ENCODE results near the gene PTBP3. TPM values are rescaled to one million over a fixed set of nuclear protein-coding genes. Genes with fewer than 3 reads are reported as not detected.
A peak's percentile ranks its signal among the peaks of the same experiment; 100 is the strongest.

PTBP3 gene
- total and polyA plus RNA-seq, 2 of the 13 experiments (the other 11 are each of a cell fraction or from before 2014, with no cell fraction given), result 52.8 to 61.1 TPM

- TF ChIP-seq ARID5B (CRISPR knock-in tag; IDR thresholded peaks at IDR 0.05), result peak; percentile 54
- TF ChIP-seq PATZ1 (CRISPR knock-in tag; IDR thresholded peaks at IDR 0.05), result peak; percentile 57
- peak; percentile 85 for TF ChIP-seq SOX5 (CRISPR knock-in tag; IDR thresholded peaks at IDR 0.05; ENCODE audit: borderline replicate concordance)
- no peak for TF ChIP-seq CREB3 (CRISPR knock-in tag; IDR thresholded peaks at IDR 0.05)
- TF ChIP-seq REPIN1 (CRISPR knock-in tag; IDR thresholded peaks at IDR 0.05; ENCODE audit: borderline replicate concordance, low read depth), result peak; percentile 37; the same call in 1 of the 2 replicates
- TF ChIP-seq ZNF740 (CRISPR knock-in tag; IDR thresholded peaks at IDR 0.05), result no peak
- TF ChIP-seq ZBTB43 (CRISPR knock-in tag; conservative IDR thresholded peaks at IDR 0.05), result peak; percentile 84; the same call in 1 of the 2 replicates
- no peak for TF ChIP-seq JDP2 (CRISPR knock-in tag; IDR thresholded peaks at IDR 0.05; ENCODE audit: borderline replicate concordance)
- TF ChIP-seq ETS1 (CRISPR knock-in tag; IDR thresholded peaks at IDR 0.05), result no peak
- TF ChIP-seq SAP130 (CRISPR knock-in tag; IDR thresholded peaks at IDR 0.05; ENCODE audit: low read depth), result peak; percentile 54; the same call in 1 of the 2 replicates
- 0 out of 2 replicates have a peak, but pooled peaks have one; percentile 39 for TF ChIP-seq CEBPB (IDR thresholded peaks at IDR 0.05; ENCODE audit: borderline replicate concordance, low read depth, low read length)
- peak; percentile 31; the same call in 1 of the 2 replicates for TF ChIP-seq CEBPG (CRISPR knock-in tag; IDR thresholded peaks at IDR 0.05)
- TF ChIP-seq TFE3 (CRISPR knock-in tag; IDR thresholded peaks at IDR 0.05), result no peak
- peak; percentile 38; the same call in 1 of the 2 replicates for TF ChIP-seq TFDP1 (CRISPR knock-in tag; IDR thresholded peaks at IDR 0.05; ENCODE audit: borderline replicate concordance)
- TF ChIP-seq IKZF5 (CRISPR knock-in tag; IDR thresholded peaks at IDR 0.05), result 0 out of 2 replicates have a peak, but pooled peaks have one; percentile 31
Measured at GRCh38 chr9:112180387-112180881, 153.0 kb downstream of the PTBP3 start (continued).
